ENCODE measurements around the gene PSMD9.
"Not testable (repeated sequence)": the region's sequence is repeated elsewhere in the genome, so short reads cannot be mapped to it uniquely, and the experiment has no call there.

Gene PSMD9

GRCh38 chr12:121921066-121921465 is 32.5 kb downstream of the PSMD9 start:
- DNase-seq (ENCODE audit: low spot score): no peak

GRCh38 chr12:121925358-121925695 is 36.7 kb downstream of the PSMD9 start:
- DNase-seq (ENCODE audit: low spot score): no peak

GRCh38 chr12:121926874-121927706 is 38.5 kb downstream of the PSMD9 start:
- DNase-seq (ENCODE audit: low spot score): no peak

- no peak for DNase-seq (ENCODE audit: low spot score)
Measured at GRCh38 chr12:121927813-121928212, 39.2 kb downstream of the PSMD9 start.

GRCh38 chr12:121929545-121929944 is 41.0 kb downstream of the PSMD9 start:
- not testable (repeated sequence) for DNase-seq (ENCODE audit: low spot score)

- no peak for DNase-seq (ENCODE audit: low spot score)
Measured at GRCh38 chr12:121930862-121931261, 42.3 kb downstream of the PSMD9 start.

GRCh38 chr12:121932176-121932536 is 43.6 kb downstream of the PSMD9 start:
- DNase-seq (ENCODE audit: low spot score): no peak

- DNase-seq (ENCODE audit: low spot score): no peak
Measured at GRCh38 chr12:121932914-121933521, 44.4 kb downstream of the PSMD9 start.

- peak; percentile 16 for DNase-seq (ENCODE audit: low spot score)
Measured at GRCh38 chr12:121933522-121934308, 45.1 kb downstream of the PSMD9 start.

- no peak for DNase-seq (ENCODE audit: low spot score)
Measured at GRCh38 chr12:121934309-121934664, 45.7 kb downstream of the PSMD9 start.

- DNase-seq (ENCODE audit: low spot score): no peak
Measured at GRCh38 chr12:121937654-121938053, 49.1 kb downstream of the PSMD9 start.

- DNase-seq (ENCODE audit: low spot score): no peak
Measured at GRCh38 chr12:121939186-121939585, 50.6 kb downstream of the PSMD9 start.

GRCh38 chr12:121939992-121940766 is 51.6 kb downstream of the PSMD9 start:
- no peak for DNase-seq (ENCODE audit: low spot score)

- no peak for DNase-seq (ENCODE audit: low spot score)
Measured at GRCh38 chr12:121942145-121942718, 53.6 kb downstream of the PSMD9 start.

GRCh38 chr12:121943926-121944325 is 55.3 kb downstream of the PSMD9 start:
- no peak for DNase-seq (ENCODE audit: low spot score)

- no peak for DNase-seq (ENCODE audit: low spot score)
Measured at GRCh38 chr12:121946313-121947025, 57.9 kb downstream of the PSMD9 start.

- no peak for DNase-seq (ENCODE audit: low spot score)
Measured at GRCh38 chr12:121947981-121948380, 59.4 kb downstream of the PSMD9 start.

- DNase-seq (ENCODE audit: low spot score): no peak
Measured at GRCh38 chr12:121949648-121950397, 61.2 kb downstream of the PSMD9 start.

- no peak for DNase-seq (ENCODE audit: low spot score)
Measured at GRCh38 chr12:121953117-121953692, 64.6 kb downstream of the PSMD9 start.

- DNase-seq (ENCODE audit: low spot score): no peak
Measured at GRCh38 chr12:121953695-121954094, 65.1 kb downstream of the PSMD9 start.

Data from hematopoietic multipotent progenitor cell treated with erythropoietin and hydrocortisone succinate and interleukin-3 and kit ligand, for 15 days (in vitro differentiated cells).